Cardiac septum (tissue), 1 donor: Measurements from ENCODE around the gene UBQLN2. TPM values are rescaled to one million over a fixed set of nuclear protein-coding genes. Genes with fewer than 3 reads are reported as not detected.
A peak's percentile ranks its signal among the peaks of the same experiment; 100 is the strongest.
"Not testable (repeated sequence)": the region's sequence is repeated elsewhere in the genome, so short reads cannot be mapped to it uniquely, and the experiment has no call there.

Source experiments
- DNase-seq: peaks from one replicate; pipeline ENCODE4 v3.0.0-alpha.2; 2020; ENCODE audit warnings: low spot score
- intact Hi-C: fragments of 100-400 bp; cut with DNase I; formaldehyde crosslinking; loops from one replicate; pipeline ENCODE4 v1.14.0; 2022
- long read RNA-seq: library from polyadenylated mRNA; unstranded; transcript quantifications from one replicate; pipeline ENCODE4 v2.0.0, GENCODE V29; 2021
- total RNA-seq: library from RNA; stranded (reverse); fragmentation: NEBNext Ultra II Directional; extraction: Animal tissue kit (Norgen Biotek cat#: 25700); gene quantifications from one replicate; pipeline ENCODE4 v1.2.1, GENCODE V29; 2021
- donor health status: DM: no; HTN: no; CAD: no.

UBQLN2 gene
- 34.7 TPM for total RNA-seq
- long read RNA-seq, full-length matches to known transcripts, result 87 of 87 reads
- long read RNA-seq, partial matches to known transcripts, result 0 of 87 reads
- long read RNA-seq, other reads (novel, unspliced or antisense), result 0 of 87 reads

DNA sequence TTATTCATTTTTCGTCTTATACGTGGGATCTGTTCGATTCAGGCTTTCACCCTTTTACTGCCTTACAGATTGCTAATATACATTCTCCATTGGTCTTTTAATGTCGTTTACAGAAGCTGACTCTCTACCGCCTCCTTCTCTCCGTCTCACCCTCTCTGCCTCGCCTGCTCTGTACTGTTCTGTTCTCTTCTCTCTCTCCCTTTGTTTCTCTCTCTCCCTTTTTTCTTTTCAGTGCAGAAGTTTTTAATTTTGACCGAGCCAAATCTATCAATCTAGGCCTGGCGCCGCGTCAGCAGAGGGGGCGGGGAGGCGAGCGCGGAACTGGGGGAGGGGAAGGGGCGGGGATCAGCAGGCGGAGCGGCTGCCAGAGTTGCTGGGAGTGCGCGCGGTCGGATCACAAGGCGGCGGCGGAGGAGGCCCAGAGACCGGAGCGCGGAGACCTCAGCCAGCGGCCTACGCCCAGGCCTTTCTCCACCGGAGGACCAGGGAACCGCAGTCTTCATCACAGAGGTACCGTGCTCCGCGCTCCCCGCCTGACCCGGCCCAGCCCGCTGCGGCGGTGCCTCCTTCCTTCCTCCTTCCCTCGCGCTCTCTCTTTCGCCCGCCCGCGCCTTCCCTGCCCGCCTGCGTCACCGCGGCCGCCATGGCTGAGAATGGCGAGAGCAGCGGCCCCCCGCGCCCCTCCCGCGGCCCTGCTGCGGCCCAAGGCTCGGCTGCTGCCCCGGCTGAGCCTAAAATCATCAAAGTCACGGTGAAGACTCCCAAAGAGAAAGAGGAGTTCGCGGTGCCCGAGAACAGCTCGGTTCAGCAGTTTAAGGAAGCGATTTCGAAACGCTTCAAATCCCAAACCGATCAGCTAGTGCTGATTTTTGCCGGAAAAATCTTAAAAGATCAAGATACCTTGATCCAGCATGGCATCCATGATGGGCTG lies at the start of gene UBQLN2:
TSS of gene UBQLN2 (plus strand) at position 397 of the 931 bp plus-strand sequence. CDS start at position 644, 247 bp downstream.
- DNase-seq, result peak; percentile 92
- intact Hi-C loops, result no loop called here

DNA sequence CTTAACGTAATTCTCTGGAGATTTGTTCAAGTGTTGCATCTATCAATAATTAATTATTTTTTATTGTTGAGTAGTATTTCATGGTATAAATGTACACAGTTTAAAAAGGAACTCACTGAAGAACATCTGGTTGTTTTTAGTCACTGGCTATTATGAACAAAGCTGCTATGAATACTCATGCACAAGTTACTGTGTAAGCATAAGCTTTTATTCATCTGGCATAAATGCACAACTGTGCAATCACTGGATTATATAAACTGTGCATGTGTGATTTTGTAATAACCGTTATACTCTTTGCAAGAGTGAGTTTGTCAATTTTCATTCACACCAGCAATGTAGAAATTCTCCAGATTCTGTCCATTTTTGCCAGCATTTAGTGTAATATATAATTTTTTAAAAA lies 43.8 kb upstream of the UBQLN2 start:
- intact Hi-C loops, result no loop called here

DNA sequence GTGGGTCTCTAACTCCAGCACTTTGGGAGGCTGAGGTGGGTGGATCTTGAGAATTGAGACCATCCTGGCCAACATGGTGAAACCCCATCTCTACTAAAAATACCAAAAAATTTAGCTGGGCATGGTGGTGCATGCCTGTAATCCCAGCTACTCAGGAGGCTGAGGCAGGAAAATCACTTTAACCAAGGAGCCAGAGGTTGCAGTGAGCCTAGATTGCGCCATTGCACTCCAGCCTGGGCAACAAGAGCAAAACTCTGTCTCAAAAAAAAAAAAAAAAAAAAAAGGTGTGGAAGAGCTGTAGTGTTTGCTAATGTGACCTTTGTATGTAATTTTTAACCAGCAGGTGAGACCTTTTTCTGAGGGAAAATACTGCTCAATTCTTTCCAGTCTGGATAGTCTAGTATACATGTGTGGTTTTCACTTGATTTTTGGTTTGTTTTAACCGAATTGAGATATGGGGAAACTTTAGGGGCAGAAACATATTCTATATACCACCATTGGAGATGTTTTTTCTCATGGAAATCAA lies 33.9 kb upstream of the UBQLN2 start:
- intact Hi-C loops, DNase-seq: not testable (repeated sequence)

More for the DNA sequence above, 43.8 kb upstream of the UBQLN2 start:
- no peak for DNase-seq

DNA sequence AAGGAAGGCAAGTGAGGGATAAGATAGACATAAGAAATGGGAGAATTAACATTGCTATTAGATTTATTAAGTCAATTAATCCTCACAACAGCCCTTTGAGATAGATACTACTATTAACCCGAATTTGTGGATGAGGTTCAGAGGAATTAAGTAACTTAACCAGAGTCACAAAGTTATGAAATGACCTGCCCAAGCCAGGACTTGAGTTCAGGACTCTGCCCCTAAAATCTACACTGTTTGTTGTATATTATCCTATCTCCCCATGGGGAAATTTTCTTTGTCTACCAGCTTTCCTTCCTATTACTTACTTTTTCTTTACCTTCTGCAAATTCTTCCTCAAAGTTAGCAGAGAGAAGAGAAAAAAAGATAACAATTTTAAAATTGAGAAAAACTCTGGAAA lies 33.4 kb upstream of the UBQLN2 start:
- intact Hi-C loops, result no loop called here
- DNase-seq, result no peak

DNA sequence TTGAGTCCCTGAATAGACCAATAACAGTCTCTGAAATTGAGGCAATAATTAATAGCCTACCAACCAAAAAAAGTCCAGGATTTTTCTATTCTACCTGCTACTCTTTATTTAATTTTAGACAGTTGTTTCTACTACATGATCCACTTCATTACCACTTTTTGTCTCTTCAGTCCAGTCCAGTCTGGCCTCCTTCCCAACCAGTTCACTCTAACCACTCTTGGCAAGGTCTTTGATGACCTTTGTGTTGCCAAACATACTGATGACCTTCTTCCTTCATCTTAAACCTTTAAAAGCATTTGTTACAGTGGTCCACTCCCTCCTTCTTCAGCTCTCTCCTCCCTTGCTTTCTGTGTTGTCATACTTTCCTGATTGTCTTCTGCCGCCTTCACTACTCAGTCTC lies 12.8 kb upstream of the UBQLN2 start:
- intact Hi-C loops, result no loop called here

DNA sequence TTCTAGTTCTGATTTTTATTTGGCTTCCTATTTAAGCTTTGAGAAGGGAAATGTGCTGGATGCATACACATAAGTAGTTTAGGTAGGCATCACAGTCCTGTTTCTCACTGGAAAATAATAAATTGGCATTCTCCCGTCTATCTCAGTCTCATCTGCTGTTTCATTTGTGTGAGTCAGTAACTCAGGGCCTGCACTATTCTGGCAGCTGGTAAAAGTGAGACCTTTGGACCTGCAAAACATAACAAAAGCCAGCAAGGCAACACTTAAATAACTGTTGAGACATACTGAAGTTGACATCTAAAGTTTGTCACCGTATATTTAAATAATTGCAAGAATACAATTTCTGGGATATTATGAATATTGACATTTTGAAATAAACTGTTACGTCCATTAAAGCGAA lies 8.6 kb upstream of the UBQLN2 start:
- no peak for DNase-seq
- intact Hi-C loops, result no loop called here

More for the DNA sequence above, 12.8 kb upstream of the UBQLN2 start:
- DNase-seq, result no peak

DNA sequence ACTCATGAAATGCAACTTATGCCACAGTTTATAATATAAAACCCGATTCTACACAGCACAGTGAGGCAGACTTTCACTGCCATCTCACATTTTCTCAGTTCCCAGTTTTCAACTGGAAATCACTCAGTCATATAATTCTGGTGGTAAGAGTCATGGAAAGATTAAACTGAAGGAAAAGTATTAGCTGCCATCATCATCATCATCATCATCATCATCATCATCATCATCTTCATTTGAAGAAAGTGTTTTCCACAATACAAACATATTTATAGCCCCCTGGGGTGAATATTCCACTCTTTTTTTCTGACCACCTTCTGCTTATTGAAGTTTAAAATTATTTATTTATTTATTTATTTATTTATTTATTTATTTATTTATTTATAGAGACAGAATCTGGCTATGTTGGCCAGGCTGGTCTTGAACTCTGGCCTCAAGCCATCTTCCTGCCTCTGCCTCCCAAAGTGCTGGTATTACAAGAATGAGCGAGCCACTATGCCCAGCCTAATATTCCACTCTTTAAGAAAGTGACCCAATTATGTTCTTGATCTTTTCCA lies 6.0 kb upstream of the UBQLN2 start:
- intact Hi-C loops, result no loop called here
- no peak for DNase-seq

DNA sequence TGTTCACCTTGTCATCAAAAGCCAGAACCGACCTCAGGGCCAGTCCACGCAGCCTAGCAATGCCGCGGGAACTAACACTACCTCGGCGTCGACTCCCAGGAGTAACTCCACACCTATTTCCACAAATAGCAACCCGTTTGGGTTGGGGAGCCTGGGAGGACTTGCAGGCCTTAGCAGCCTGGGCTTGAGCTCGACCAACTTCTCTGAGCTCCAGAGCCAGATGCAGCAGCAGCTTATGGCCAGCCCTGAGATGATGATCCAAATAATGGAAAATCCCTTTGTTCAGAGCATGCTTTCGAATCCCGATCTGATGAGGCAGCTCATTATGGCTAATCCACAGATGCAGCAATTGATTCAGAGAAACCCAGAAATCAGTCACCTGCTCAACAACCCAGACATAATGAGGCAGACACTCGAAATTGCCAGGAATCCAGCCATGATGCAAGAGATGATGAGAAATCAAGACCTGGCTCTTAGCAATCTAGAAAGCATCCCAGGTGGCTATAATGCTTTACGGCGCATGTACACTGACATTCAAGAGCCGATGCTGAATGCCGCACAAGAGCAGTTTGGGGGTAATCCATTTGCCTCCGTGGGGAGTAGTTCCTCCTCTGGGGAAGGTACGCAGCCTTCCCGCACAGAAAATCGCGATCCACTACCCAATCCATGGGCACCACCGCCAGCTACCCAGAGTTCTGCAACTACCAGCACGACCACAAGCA lies 898 bp downstream of the UBQLN2 start:
- no peak for DNase-seq
- intact Hi-C loops, result no loop called here

DNA sequence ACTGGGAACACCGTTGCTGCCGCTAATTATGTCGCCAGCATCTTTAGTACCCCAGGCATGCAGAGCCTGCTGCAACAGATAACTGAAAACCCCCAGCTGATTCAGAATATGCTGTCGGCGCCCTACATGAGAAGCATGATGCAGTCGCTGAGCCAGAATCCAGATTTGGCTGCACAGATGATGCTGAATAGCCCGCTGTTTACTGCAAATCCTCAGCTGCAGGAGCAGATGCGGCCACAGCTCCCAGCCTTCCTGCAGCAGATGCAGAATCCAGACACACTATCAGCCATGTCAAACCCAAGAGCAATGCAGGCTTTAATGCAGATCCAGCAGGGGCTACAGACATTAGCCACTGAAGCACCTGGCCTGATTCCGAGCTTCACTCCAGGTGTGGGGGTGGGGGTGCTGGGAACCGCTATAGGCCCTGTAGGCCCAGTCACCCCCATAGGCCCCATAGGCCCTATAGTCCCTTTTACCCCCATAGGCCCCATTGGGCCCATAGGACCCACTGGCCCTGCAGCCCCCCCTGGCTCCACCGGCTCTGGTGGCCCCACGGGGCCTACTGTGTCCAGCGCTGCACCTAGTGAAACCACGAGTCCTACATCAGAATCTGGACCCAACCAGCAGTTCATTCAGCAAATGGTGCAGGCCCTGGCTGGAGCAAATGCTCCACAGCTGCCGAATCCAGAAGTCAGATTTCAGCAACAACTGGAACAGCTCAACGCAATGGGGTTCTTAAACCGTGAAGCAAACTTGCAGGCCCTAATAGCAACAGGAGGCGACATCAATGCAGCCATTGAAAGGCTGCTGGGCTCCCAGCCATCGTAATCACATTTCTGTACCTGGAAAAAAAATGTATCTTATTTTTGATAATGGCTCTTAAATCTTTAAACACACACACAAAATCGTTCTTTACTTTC lies 1.8 kb downstream of the UBQLN2 start:
- intact Hi-C loops, result no loop called here
- DNase-seq, result no peak

DNA sequence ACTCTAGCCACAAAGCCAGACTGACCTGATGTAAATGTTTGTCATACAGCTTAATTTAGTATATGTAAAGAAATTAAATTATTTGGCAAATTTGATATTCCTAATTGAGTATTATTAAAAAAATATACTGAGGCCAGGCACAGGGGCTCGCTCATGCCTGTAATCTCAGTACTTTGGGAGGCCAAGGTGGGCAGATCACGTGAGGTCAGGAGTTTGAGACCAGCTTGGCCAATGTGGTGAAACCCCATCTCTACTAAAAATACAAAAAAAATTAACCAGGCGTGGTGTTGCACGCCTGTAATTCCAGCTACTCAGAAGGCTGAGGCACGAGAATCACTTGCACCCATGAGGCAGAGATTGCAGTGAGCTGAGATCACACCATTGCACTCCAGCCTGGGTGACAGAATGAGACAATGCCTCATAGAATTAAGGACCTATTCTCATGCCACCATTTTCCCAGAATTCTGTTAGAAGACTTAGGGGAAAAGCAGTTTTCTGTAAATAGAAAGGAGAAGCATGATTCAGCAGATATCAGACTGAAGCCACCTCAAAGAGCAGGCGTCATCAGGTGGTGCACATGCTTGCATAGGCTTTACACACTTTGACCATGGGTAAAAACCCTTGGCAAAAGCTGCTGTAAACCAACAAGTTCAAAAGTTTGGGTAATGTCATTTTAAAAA lies 6.1 kb downstream of the UBQLN2 start:
- no peak for DNase-seq
- intact Hi-C loops, result no loop called here

DNA sequence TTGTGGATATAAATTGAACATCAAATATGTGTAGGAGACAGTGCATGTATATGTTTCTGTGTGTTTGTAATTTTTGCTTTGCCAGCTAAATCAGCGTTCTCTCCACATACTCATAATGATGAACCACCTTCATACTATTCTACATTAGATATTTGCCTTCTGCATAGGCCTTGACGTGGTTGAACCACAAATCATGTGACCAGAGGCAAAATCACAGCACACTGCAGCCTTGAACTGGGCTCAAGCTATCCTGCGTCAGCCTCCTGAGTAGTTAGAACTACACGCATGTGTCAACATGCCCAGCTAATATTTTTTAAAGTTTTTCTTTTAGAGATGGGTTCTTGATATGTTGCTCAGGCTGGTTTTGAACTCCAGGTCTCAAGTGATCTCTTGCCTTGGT lies 9.5 kb downstream of the UBQLN2 start:
- no peak for DNase-seq
- intact Hi-C loops, result no loop called here

DNA sequence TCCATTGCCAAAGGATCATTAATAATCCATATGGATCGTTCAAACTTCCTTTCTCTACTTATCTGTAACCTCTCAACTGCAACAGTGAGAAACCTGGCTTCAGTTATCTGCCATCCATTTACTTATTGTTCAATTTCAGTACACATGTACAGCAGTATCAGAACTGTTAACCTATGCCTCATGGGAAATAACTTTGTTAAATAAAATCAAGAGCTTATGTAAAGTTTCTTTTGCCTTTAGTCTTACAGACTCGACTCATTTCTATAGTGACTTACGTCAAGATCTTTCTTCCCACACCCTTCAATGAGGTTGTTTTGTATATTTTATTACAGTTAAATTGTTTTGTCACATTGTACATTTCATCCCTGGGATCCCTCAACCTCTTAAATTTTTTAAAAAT lies 11.4 kb downstream of the UBQLN2 start:
- intact Hi-C loops, result no loop called here
- DNase-seq, result no peak

DNA sequence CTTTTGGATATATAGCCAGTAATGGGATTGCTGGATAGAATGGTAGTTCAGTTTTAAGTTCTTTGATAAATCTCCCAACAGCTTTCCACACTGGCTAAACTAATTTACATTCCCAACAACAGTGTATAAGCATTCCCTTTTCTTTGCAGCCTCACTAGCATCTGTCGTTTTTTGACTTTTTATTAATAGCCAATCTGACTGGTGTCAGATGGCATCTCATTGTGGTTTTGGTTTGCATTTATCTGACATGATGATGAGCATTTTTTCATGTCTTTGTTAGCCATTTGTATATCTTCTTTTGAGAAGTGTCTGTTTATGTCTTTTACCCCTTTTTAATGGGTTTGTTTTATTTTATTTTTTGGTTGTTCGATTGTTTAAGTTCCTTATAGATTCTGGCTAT lies 13.3 kb downstream of the UBQLN2 start:
- intact Hi-C loops, result no loop called here
- DNase-seq, result no peak

DNA sequence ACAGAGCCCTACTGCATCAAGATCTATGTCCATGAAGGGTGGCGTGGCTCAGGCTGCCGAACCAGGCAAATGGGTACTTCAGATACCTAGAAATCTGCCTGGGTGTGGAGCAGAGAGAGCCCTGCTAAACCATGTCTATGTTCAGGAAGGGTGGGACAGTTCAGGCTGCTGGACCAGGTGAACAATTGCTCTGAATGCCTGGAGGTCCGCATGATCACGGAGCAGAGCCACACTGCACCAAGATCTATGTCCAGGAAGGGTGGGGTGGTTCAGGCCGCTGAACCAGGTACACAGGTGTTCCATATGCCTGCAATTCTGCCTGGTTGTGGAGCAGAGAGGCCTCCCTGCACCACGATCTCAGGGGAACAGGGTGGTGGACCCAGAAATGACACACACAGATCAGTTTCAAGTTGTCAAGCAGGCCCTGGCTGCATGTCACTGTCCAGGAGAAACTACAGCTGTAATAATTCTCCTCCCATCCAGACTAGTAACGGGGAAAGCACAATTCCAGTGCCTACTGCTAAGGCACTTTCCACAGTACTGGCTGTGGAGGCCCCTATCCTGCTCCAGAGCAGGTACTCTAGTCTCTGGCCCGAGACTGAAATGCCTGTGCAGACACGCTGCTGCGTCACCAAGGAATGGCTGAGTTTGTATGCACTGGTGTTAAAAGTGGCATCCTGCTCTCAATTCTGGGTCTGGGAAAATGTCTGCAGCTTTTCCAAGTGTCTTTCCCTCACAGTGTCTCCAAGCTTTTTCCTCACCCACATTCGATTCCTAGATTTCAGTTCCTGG lies 25.2 kb downstream of the UBQLN2 start:
- intact Hi-C loops, result no loop called here
- no peak for DNase-seq

DNA sequence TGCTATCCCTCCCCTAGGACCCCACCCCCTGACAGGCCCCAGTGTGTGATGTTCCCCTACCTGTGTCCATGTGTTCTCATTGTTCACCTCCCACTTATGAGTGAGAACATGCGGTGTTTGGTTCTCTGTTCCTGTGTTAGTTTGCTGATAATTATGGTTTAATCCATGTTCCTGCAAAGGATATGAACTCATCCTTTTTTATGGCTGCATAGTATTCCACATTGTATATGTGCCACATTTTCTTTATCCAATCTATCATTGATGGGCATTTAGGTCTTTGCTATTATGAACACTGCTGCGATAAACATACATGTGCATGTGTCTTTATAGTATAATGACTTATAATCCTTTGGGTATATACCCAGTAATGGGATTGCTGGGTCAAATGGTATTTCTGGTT lies 28.4 kb downstream of the UBQLN2 start:
- intact Hi-C loops, result not testable (repeated sequence)

DNA sequence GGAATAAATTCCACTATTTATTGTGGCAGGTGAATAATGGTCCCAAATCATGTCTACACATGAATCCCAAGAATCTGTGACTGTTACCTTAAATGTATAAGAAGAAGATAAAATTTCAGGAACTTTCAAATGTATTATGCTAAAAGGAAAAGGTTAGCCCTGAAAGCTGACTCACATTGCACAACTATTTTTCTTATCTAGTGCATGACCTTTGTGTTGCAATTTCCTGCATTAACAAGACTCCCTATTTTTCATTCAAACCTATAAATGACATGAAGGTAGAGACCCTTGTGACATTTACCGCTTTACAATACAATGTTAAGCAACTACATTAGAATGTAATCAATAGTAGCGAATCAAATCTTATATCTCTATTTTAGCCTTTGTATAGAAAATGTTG lies 36.7 kb downstream of the UBQLN2 start:
- intact Hi-C loops, result no loop called here
- no peak for DNase-seq

More for the DNA sequence above, 28.4 kb downstream of the UBQLN2 start:
- DNase-seq, result not testable (repeated sequence)

DNA sequence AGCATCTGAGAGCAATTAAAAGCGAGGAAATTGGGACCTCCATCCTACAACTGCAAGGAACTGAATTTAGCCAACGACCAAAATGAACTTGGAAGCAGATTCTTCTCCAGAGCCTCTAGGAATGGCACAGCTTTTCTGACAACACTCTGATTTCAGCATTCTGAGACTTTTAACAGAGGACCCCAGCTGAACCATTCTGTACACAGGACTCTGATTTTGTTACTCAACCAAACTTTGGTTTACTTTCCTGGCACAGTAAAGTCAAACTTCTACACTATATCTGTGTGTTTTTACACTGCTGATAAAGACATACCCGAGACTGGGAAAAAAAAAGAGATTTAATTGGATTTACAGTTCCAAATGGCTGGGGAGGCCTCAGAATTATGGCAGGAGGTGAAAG lies 37.6 kb downstream of the UBQLN2 start:
- intact Hi-C loops, result no loop called here
- DNase-seq, result no peak

DNA sequence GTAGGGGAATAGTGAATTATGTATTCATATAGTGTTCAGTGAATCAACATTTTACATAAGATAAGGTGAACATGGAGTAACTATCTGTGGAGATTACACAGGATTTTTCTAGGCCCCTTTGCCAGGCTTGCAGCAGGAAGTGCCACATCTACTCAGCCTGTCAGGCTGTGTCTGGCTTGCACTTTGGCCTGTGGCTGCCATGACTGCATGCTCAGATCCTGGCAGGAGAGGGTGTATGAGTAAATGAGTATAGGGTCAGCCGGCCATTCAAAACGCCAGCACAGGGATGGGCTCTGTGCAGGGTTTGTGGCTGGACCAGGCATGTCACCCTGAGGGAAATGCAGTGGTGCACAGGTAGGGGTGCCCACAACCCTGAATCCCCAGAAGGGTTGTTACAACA lies 51.9 kb downstream of the UBQLN2 start:
- intact Hi-C loops, result no loop called here

More for the DNA sequence above, 51.9 kb downstream of the UBQLN2 start:
- no peak for DNase-seq
